Thyroid gland (tissue), 4 donors: Measurements from ENCODE around the gene FIGNL2. TPM values are rescaled to one million over a fixed set of nuclear protein-coding genes. Genes with fewer than 3 reads are reported as not detected.

ENCODE experiments used
- DNase-seq, 2 donors: peaks; one replicate each; pipeline ENCODE4 v3.0.0-alpha.2; 2019
- H3K27ac ChIP-seq, 3 donors: fragments of 200-600 bp; sonication (generic); 1 replicate in 2 of 3; 2 replicates in 1 of 3; pipeline ENCODE4 v1.5.1; 2016 to 2019; ENCODE audit warnings: mild to moderate bottlenecking in 1 of 3, moderate library complexity in 1 of 3
- H3K27me3 ChIP-seq: fragments of 200-600 bp; sonication (generic); one replicate; pipeline ENCODE4 v1.5.1; 2019
- H3K36me3 ChIP-seq, 2 donors: fragments of 200-600 bp; sonication (generic); one replicate each; pipeline ENCODE4 v1.5.1; 2016 to 2019
- H3K4me1 ChIP-seq, 2 donors: fragments of 200-600 bp; sonication (generic); one replicate each; pipeline ENCODE4 v1.5.1; 2017 to 2019
- H3K4me3 ChIP-seq, 3 donors: fragments of 200-600 bp; sonication (generic); replicated peaks in 1 of 3; 1 replicate in 2 of 3; 2 replicates in 1 of 3; pipeline ENCODE4 v1.5.1; 2016; ENCODE audit warnings: mild to moderate bottlenecking in 1 of 3
- H3K9me3 ChIP-seq: fragments of 200-600 bp; sonication (generic); one replicate; pipeline ENCODE4 v1.5.1; 2017
- CTCF ChIP-seq, 6 experiments: fragments of 200-600 bp in 3 of 6; fragments of 450-650 bp in 3 of 6; sonication (generic) in 3 of 6; IDR thresholded peaks; one replicate each; pipeline ENCODE4 v1.5.1; 2016 to 2019; ENCODE audit warnings: antibody characterized with exemption in 6 of 6, mild to moderate bottlenecking in 2 of 6, inconsistent platforms in 1 of 6, moderate library complexity in 1 of 6
- POLR2A ChIP-seq, 2 donors: fragments of 450-650 bp; IDR thresholded peaks; one replicate each; pipeline ENCODE4 v1.6.1; 2017; ENCODE audit warnings: antibody characterized with exemption in 2 of 2, mild to moderate bottlenecking in 2 of 2, moderate library complexity in 1 of 2
- WGBS, 2 donors: methylation state at CpG; one replicate each; pipeline ENCODE4 v1.1.5; 2017; 5-methylcytosine and 5-hydroxymethylcytosine counted together
- intact Hi-C: fragments of 100-400 bp; cut with DNase I; formaldehyde crosslinking; loops from one replicate; pipeline ENCODE4 v1.15.1; 2023
- total RNA-seq, 4 donors: library from RNA; depleted of rRNA; stranded (reverse); fragments of >200 nt; gene quantifications; one replicate each; pipeline ENCODE4 v1.2.3, GENCODE V29; 2016

The FIGNL2 gene
- total RNA-seq, 4 donors from 2014 or later = 0.45 to 1.6 (median 1.1) TPM

DNA sequence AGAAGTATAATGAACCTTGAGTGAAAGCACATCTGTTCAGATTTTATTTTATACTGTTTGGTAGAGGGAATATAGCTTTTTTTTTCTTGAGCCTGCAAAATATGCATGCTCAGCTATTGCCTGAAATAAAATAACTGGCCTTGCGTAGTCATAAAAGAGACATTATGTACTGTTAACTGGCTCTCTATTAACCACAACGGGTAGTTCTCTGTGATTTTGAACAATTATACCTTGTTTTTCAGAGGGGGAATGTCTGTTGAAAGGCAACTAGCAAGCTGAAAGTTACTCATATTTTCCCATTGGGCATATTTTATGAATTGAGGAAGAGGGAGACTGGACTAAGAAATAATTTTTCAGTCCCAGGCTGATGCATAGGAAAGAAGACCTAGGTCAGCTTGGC, 62.6 kb downstream of the FIGNL2 start:
- no peaks in the 10 kb centered on the region for H3K4me1 ChIP-seq
- H3K9me3 ChIP-seq = no peaks in the 10 kb centered on the region
- 91 to 96% methylated on average over 2 of the region's 2 CpGs for WGBS, 2 donors
- intact Hi-C loops = no loop called here
- no peak overlapping the region for H3K27ac ChIP-seq
- H3K4me3 ChIP-seq = no peak overlapping the region
- DNase-seq = no peak
- no peaks in the 10 kb centered on the region for H3K27me3 ChIP-seq
- no peak for TF ChIP-seq POLR2A (IDR thresholded peaks at IDR 0.05)
- TF ChIP-seq CTCF (IDR thresholded peaks at IDR 0.05) = no peak
- no peaks in the 10 kb centered on the region for H3K36me3 ChIP-seq

GRCh38 chr12:51784688-51785087, 63.8 kb downstream of the FIGNL2 start:
- intact Hi-C loops = no loop called here
- DNase-seq = no peak
- 91 to 92% methylated on average over 3 of the region's 3 CpGs for WGBS, 2 donors
- H3K27me3 ChIP-seq = no peaks in the 10 kb centered on the region
- no peaks in the 10 kb centered on the region for H3K9me3 ChIP-seq
- H3K4me3 ChIP-seq = no peak overlapping the region
- no peaks in the 10 kb centered on the region for H3K36me3 ChIP-seq
- H3K4me1 ChIP-seq = no peaks in the 10 kb centered on the region
- H3K27ac ChIP-seq = no peak overlapping the region
- no peak for TF ChIP-seq POLR2A (IDR thresholded peaks at IDR 0.05)
- no peak for TF ChIP-seq CTCF (IDR thresholded peaks at IDR 0.05)

GRCh38 chr12:51779876-51780275, 68.6 kb downstream of the FIGNL2 start:
- H3K9me3 ChIP-seq = no peaks in the 10 kb centered on the region
- intact Hi-C loops = no loop called here
- 74 to 80% methylated on average over 5 of the region's 5 CpGs for WGBS, 2 donors
- DNase-seq = no peak
- no peaks in the 10 kb centered on the region for H3K36me3 ChIP-seq
- H3K27ac ChIP-seq = no peak overlapping the region
- H3K27me3 ChIP-seq = no peaks in the 10 kb centered on the region
- no peak for TF ChIP-seq CTCF (IDR thresholded peaks at IDR 0.05)
- no peak for TF ChIP-seq POLR2A (IDR thresholded peaks at IDR 0.05)
- no peak overlapping the region for H3K4me3 ChIP-seq
- no peaks in the 10 kb centered on the region for H3K4me1 ChIP-seq

GRCh38 chr12:51777973-51778372, 70.5 kb downstream of the FIGNL2 start:
- Histone ChIP-seq H3K27me3 (no peaks in the 10 kb centered on the region), H3K4me3 (no peak overlapping the region), H3K27ac (no peak overlapping the region), H3K36me3 (no peaks in the 10 kb centered on the region), H3K4me1 (no peaks in the 10 kb centered on the region), H3K9me3 (no peaks in the 10 kb centered on the region)
- WGBS, 2 donors = 92 to 96% methylated on average over 3 of the region's 3 CpGs
- TF ChIP-seq POLR2A (IDR thresholded peaks at IDR 0.05) (no peak), CTCF (IDR thresholded peaks at IDR 0.05) (no peak)
- intact Hi-C loops = no loop called here
- no peak for DNase-seq

DNA sequence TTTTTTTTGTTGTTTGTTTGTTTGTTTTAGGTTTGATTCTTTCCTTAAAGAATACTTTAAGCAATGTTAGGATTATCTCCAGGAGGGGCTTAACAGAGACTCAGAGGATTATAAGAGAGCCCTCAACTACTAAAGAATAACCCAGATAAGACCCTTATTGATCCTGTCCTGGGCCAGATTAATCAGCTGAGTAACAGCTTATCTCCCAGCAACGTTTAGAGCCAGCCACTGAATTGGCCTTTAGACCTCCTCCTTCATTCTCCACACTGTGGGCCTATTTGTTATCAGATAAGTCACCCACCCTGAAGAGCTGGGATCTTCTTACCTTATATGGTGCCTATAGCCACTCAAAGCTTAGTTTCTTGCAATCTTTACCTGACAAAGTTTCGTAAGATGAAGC, 71.1 kb downstream of the FIGNL2 start:
- H3K4me3 ChIP-seq = no peak overlapping the region
- intact Hi-C loops = no loop called here
- DNase-seq = no peak
- TF ChIP-seq CTCF (IDR thresholded peaks at IDR 0.05) (no peak), POLR2A (IDR thresholded peaks at IDR 0.05) (no peak)
- no peaks in the 10 kb centered on the region for H3K27me3 ChIP-seq
- no peak overlapping the region for H3K27ac ChIP-seq
- no peaks in the 10 kb centered on the region for H3K36me3 ChIP-seq
- H3K9me3 ChIP-seq = no peaks in the 10 kb centered on the region
- no peaks in the 10 kb centered on the region for H3K4me1 ChIP-seq
- 58 to 61% methylated on average over 2 of the region's 2 CpGs for WGBS, 2 donors
